HepG2 (cell line): ENCODE measurements around the gene PLOD3. TPM values are rescaled to one million over a fixed set of nuclear protein-coding genes. Genes with fewer than 3 reads are reported as not detected.
A peak's percentile ranks its signal among the peaks of the same experiment; 100 is the strongest.

Source experiments
- ADNP ChIP-seq: sonication (generic); formaldehyde crosslinking; IDR thresholded peaks from 2 replicates; pipeline ENCODE4 v1.4.0; 2020; ENCODE audit warnings: missing genetic modification reagents
- AGO2 ChIP-seq: fragments of 200-400 bp; formaldehyde crosslinking; optimal IDR thresholded peaks from 2 replicates; pipeline ENCODE3; 2017; ENCODE audit warnings: mild to moderate bottlenecking, low read depth, low read length, moderate library complexity
- ATF7-NPFF ChIP-seq: sonication (generic); formaldehyde crosslinking; IDR thresholded peaks from 2 replicates; pipeline ENCODE4 v1.8.1; 2023; ENCODE audit warnings: mild to moderate bottlenecking, low read depth, missing genetic modification reagents, moderate library complexity
- KDM5A ChIP-seq: fragments of 200-600 bp; sonication (generic); IDR thresholded peaks from 2 replicates; pipeline ENCODE4 v1.7.0; 2018; ENCODE audit warnings: antibody characterized with exemption, mild to moderate bottlenecking, low read length, borderline replicate concordance
- NBN ChIP-seq: fragments of 450-650 bp; conservative IDR thresholded peaks from 2 replicates; pipeline ENCODE4 v1.6.1; 2017
- PBX2 ChIP-seq: IDR thresholded peaks from 2 replicates; pipeline ENCODE4 v1.6.1; 2016; ENCODE audit warnings: control low read depth
- SMC3 ChIP-seq: IDR thresholded peaks from 2 replicates; pipeline ENCODE4 v1.6.1; 2011; ENCODE audit warnings: low read length, improper control_type of control experiment
- TFE3 ChIP-seq: IDR thresholded peaks from 2 replicates; pipeline ENCODE4 v1.6.1; 2016
- THRA ChIP-seq: sonication (generic); formaldehyde crosslinking; IDR thresholded peaks from 2 replicates; pipeline ENCODE4 v1.4.0; 2020; ENCODE audit warnings: missing genetic modification reagents, borderline replicate concordance
- ZC3H4 ChIP-seq: sonication (generic); formaldehyde crosslinking; IDR thresholded peaks from 2 replicates; pipeline ENCODE4 v1.4.0; 2020; ENCODE audit warnings: missing genetic modification reagents, borderline replicate concordance
- ZNF17 ChIP-seq: sonication (generic); formaldehyde crosslinking; IDR thresholded peaks from 2 replicates; pipeline ENCODE4 v1.5.0; 2020; ENCODE audit warnings: mild to moderate bottlenecking, missing genetic modification reagents
- ZNF446 ChIP-seq: sonication (generic); formaldehyde crosslinking; IDR thresholded peaks from 2 replicates; pipeline ENCODE4 v1.5.0; 2020; ENCODE audit warnings: mild to moderate bottlenecking, missing genetic modification reagents
- ZNF788 ChIP-seq: sonication (generic); formaldehyde crosslinking; IDR thresholded peaks from 2 replicates; pipeline ENCODE4 v1.5.0; 2020; ENCODE audit warnings: mild to moderate bottlenecking, missing genetic modification reagents, borderline replicate concordance
- polyA plus RNA-seq, 8 experiments: library from polyadenylated mRNA; depleted of rRNA in 3 of 8; stranded (reverse) in 7 of 8; unstranded in 1 of 8; fragments of >200 nt; fragmentation: Illumina TruSeq in 4 of 8; extraction: Trizol in 4 of 8; gene quantifications; 2 replicates each; pipeline versions ENCODE4 v1.2.1 to v1.2.3, GENCODE V29; 2011 to 2016; ENCODE audit warnings: low read depth in 4 of 8, missing spikeins in 1 of 8, mixed read lengths in 1 of 8; ENCODE audit not compliant: insufficient read depth in 1 of 8
- total RNA-seq, 5 experiments: library from RNA; depleted of rRNA; stranded (reverse); fragments of >200 nt; fragmentation: Illumina TruSeq; extraction: Trizol; gene quantifications; 2 replicates each; pipeline ENCODE4 v1.2.3, GENCODE V29; 2016; ENCODE audit warnings: low read depth in 1 of 5
- TF ChIP-seq, protein P1 (sequence below): sonication (generic); formaldehyde crosslinking; IDR thresholded peaks from 2 replicates; pipeline ENCODE4 v1.4.0; 2020; ENCODE audit warnings: low read depth, mild to moderate bottlenecking, missing genetic modification reagents
- TF ChIP-seq, protein P2 (sequence below), 2 experiments: sonication (generic) in 1 of 2; formaldehyde crosslinking in 1 of 2; IDR thresholded peaks; 2 replicates each; pipeline versions ENCODE4 v1.5.1 to v1.6.1; 2011 to 2020; ENCODE audit warnings: borderline replicate concordance in 1 of 2, low read depth in 1 of 2, low read length in 1 of 2, mild to moderate bottlenecking in 1 of 2, missing genetic modification reagents in 1 of 2, moderate library complexity in 1 of 2
- TF ChIP-seq, protein P3 (sequence below): sonication (generic); formaldehyde crosslinking; IDR thresholded peaks from 2 replicates; pipeline ENCODE4 v1.8.0; 2023; ENCODE audit warnings: mild to moderate bottlenecking, missing genetic modification reagents
- TF ChIP-seq, protein P4 (sequence below): sonication (generic); formaldehyde crosslinking; IDR thresholded peaks from 2 replicates; pipeline ENCODE4 v1.5.0; 2020; ENCODE audit warnings: missing genetic modification reagents

Gene PLOD3
- total and polyA plus RNA-seq, 2 of the 13 experiments (the other 11 are each of a cell fraction or from before 2014, with no cell fraction given) = 65.8 to 67.4 TPM

DNA sequence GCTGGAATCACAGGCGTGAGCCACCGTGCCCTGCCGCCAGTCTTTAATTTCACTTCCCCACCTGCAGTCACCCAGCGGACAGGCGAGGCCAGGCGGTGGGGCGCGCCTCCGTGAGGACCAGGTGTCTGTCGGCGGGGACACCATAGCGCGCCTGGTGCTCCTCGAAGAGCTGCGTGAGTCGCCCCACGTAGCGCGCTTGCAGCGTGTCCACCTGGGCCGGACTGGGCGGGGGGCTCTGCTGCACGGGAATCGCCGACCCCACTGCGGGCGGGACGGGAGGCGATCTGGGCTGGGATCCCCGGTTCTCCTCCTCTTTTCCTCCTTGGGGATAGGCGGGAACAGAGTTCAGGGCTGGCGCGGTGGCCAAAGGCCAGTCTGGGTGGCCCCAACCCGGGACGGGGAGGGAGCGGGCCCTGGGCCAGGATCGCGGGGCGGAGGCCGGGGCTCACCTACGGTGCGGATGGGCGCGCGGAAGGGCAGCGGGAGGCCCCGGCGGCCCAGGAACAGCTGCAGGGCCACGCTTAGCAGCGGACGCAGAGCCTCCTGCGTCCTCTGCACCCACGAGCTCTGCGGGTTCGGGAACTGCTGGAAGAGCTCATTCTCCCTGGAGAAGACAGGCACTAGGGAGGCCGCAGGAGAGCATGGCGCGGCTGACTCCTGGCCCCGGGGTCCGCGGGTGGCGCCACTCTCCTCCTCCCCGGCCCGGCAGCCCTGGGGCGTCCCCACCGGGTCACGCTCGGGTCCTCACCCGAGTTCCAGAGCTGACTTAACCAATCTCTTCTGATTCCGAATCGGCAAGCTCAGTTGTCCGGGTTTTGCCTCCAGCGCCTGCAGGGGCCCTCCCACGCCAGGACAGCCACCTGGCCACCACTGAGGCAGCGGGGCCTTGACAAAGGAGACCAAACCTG lies 15.4 kb downstream of the PLOD3 start (continued):
- no peak for TF ChIP-seq AGO2
- no peak for TF ChIP-seq PBX2 (CRISPR knock-in tag)
- TF ChIP-seq, protein P1, sequence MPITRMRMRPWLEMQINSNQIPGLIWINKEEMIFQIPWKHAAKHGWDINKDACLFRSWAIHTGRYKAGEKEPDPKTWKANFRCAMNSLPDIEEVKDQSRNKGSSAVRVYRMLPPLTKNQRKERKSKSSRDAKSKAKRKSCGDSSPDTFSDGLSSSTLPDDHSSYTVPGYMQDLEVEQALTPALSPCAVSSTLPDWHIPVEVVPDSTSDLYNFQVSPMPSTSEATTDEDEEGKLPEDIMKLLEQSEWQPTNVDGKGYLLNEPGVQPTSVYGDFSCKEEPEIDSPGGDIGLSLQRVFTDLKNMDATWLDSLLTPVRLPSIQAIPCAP (CRISPR knock-in tag) = no peak
- no peak for TF ChIP-seq SMC3
- TF ChIP-seq THRA (CRISPR knock-in tag) = peak; percentile 10; the same call in 1 of the 2 replicates
- TF ChIP-seq ZNF446 (CRISPR knock-in tag) = peak; percentile 87; the same call in 1 of the 2 replicates
- TF ChIP-seq KDM5A = peak; percentile 51; the same call in 1 of the 2 replicates
- no peak for TF ChIP-seq ZC3H4 (CRISPR knock-in tag)
- TF ChIP-seq TFE3 (CRISPR knock-in tag) = no peak
- TF ChIP-seq ZNF17 (CRISPR knock-in tag) = no peak
- TF ChIP-seq, protein P2, sequence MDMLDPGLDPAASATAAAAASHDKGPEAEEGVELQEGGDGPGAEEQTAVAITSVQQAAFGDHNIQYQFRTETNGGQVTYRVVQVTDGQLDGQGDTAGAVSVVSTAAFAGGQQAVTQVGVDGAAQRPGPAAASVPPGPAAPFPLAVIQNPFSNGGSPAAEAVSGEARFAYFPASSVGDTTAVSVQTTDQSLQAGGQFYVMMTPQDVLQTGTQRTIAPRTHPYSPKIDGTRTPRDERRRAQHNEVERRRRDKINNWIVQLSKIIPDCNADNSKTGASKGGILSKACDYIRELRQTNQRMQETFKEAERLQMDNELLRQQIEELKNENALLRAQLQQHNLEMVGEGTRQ (IDR thresholded peaks at IDR 0.05; ENCODE audit: low read depth, low read length) = no peak
- TF ChIP-seq, protein P2 (CRISPR knock-in tag; IDR thresholded peaks at IDR 0.05; ENCODE audit: borderline replicate concordance) = no peak
- TF ChIP-seq ADNP (CRISPR knock-in tag) = no peak
- no peak; the same call in 1 of the 2 replicates for TF ChIP-seq ZNF788
- TF ChIP-seq NBN = no peak
- peak; percentile 60 for TF ChIP-seq ATF7-NPFF (CRISPR knock-in tag)
- TF ChIP-seq, protein P3, sequence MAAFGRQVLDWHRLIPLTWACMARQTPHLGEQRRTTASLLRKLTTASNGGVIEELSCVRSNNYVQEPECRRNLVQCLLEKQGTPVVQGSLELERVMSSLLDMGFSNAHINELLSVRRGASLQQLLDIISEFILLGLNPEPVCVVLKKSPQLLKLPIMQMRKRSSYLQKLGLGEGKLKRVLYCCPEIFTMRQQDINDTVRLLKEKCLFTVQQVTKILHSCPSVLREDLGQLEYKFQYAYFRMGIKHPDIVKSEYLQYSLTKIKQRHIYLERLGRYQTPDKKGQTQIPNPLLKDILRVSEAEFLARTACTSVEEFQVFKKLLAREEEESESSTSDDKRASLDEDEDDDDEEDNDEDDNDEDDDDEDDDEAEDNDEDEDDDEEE (CRISPR knock-in tag) = peak; percentile 96
- TF ChIP-seq, protein P4, sequence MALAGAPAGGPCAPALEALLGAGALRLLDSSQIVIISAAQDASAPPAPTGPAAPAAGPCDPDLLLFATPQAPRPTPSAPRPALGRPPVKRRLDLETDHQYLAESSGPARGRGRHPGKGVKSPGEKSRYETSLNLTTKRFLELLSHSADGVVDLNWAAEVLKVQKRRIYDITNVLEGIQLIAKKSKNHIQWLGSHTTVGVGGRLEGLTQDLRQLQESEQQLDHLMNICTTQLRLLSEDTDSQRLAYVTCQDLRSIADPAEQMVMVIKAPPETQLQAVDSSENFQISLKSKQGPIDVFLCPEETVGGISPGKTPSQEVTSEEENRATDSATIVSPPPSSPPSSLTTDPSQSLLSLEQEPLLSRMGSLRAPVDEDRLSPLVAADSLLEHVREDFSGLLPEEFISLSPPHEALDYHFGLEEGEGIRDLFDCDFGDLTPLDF (CRISPR knock-in tag) = peak; percentile 37
